Left lung (tissue), 10 donors: ENCODE data around the gene PMP22. TPM values are rescaled to one million over a fixed set of nuclear protein-coding genes. Genes with fewer than 3 reads are reported as not detected.

ENCODE experiments used
- ATAC-seq: fragments of 200-7000 bp; cut with Tn5 transposase; one replicate; pipeline ENCODE4 v1.9.1; 2020; ENCODE audit warnings: moderate library complexity
- DNase-seq, 4 donors: peaks; one replicate each; pipeline ENCODE4 v3.0.0-alpha.2; 2013 to 2020
- H3K27ac ChIP-seq, 2 donors: fragments of 200-600 bp; sonication (generic) in 1 of 2; one replicate each; pipeline versions ENCODE4 v1.5.0 to v1.8.0; 2020 to 2021
- H3K27me3 ChIP-seq, 2 donors: fragments of 200-600 bp; sonication (generic) in 1 of 2; one replicate each; pipeline versions ENCODE4 v1.5.0 to v1.8.0; 2020 to 2021
- H3K36me3 ChIP-seq, 2 donors: fragments of 200-600 bp; sonication (generic) in 1 of 2; one replicate each; pipeline versions ENCODE4 v1.5.0 to v1.8.0; 2020 to 2021
- H3K4me1 ChIP-seq, 2 donors: fragments of 200-600 bp; one replicate each; pipeline ENCODE4 v1.8.0; 2021
- H3K4me3 ChIP-seq, 2 donors: fragments of 200-600 bp; sonication (generic) in 1 of 2; one replicate each; pipeline versions ENCODE4 v1.5.0 to v1.8.0; 2020 to 2021; ENCODE audit warnings: mild to moderate bottlenecking in 1 of 2
- H3K9me3 ChIP-seq, 2 donors: fragments of 200-600 bp; sonication (generic) in 1 of 2; one replicate each; pipeline versions ENCODE4 v1.5.0 to v1.8.0; 2020 to 2021
- intact Hi-C, 2 donors: fragments of 100-400 bp; cut with DNase I; formaldehyde crosslinking; loops; one replicate each; pipeline versions ENCODE4 v1.11.2 to v1.14.2; 2022
- polyA plus RNA-seq, 6 donors: library from polyadenylated mRNA; unstranded; fragments of 120-200 nt; gene quantifications; one replicate each; pipeline ENCODE4 v1.2.1, GENCODE V29; 2013; ENCODE audit not compliant: insufficient read length in 6 of 6
- total RNA-seq, 2 donors: library from RNA; stranded (reverse); fragmentation: NEBNext Ultra II Directional; extraction: Animal tissue kit (Norgen Biotek cat#: 25700); gene quantifications; one replicate each; pipeline ENCODE4 v1.2.1, GENCODE V29; 2021
- TF ChIP-seq, protein P1 (sequence below), 2 donors: fragments of 200-600 bp; sonication (generic) in 1 of 2; IDR thresholded peaks; one replicate each; pipeline versions ENCODE4 v1.5.0 to v1.8.0; 2021; ENCODE audit warnings: antibody characterized with exemption in 2 of 2
- donor health status: DM: no; HTN: yes; CAD: no.
- donor health status: DM: no; HTN: no; CAD: no.

PMP22 gene
- total and polyA plus RNA-seq, 8 donors: 109 to 165 (median 135) TPM

DNA sequence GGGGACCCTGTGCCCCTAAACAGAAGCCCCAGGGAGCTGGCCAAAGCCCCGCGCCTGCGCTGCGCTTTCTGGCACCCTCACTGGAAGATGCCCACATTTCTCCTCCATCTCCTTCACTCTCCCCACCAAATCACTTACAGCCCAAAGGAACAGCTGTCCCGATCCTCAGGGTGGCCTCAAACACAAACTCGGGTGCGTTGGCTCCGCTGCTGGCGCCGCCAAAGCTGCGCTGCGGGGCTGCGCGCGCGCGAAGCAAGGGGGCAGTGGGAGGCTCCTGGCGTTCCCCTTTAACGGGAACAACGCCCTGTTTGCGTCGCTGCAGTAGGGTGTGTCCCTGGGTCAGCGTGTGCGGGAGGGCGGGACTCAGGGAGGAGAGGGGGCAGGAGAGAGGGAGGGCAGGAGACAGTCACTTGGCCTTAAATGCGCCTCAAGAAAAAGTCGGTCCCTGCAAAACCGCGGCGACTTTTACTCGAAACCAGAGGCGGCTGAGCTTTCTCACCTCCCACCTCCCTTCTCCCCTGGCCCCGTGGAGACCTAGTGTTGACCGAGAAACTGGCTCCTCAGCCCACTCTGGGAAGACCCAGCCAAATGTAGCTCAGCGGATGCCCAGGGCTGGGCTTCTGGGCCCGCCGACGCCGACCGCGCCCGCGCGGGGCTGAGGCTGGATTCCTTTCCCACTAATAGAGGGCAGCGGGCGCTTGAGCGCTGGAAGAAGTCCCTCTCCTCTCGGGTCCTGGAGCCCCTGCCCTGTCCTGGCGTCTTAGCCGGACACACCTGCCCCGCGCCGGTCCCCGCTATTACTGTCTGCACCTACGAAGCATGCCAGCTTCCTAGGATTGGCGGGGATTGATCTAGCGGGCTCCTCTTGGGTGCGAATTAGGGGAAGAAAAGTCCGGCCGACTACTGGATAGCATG, 2.6 kb downstream of the PMP22 start:
- TF ChIP-seq, protein P1, sequence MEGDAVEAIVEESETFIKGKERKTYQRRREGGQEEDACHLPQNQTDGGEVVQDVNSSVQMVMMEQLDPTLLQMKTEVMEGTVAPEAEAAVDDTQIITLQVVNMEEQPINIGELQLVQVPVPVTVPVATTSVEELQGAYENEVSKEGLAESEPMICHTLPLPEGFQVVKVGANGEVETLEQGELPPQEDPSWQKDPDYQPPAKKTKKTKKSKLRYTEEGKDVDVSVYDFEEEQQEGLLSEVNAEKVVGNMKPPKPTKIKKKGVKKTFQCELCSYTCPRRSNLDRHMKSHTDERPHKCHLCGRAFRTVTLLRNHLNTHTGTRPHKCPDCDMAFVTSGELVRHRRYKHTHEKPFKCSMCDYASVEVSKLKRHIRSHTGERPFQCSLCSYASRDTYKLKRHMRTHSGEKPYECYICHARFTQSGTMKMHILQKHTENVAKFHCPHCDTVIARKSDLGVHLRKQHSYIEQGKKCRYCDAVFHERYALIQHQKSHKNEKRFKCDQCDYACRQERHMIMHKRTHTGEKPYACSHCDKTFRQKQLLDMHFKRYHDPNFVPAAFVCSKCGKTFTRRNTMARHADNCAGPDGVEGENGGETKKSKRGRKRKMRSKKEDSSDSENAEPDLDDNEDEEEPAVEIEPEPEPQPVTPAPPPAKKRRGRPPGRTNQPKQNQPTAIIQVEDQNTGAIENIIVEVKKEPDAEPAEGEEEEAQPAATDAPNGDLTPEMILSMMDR (IDR thresholded peaks at IDR 0.05): no peak
- Histone ChIP-seq H3K4me3 (peak overlapping the region; percentile 44 to 47), H3K27me3 (peaks cover 0 to 66% of the 10 kb centered on the region in 2 donors), H3K4me1 (peaks cover 0 to 52% of the 10 kb centered on the region in 2 donors), H3K36me3 (peaks cover 0 to 8% of the 10 kb centered on the region in 2 donors), H3K9me3 (no peaks in the 10 kb centered on the region), H3K27ac (peak overlapping the region; percentile 69 to 93)
- intact Hi-C loops: loop anchor here in 1 of 2 donors (5.0 kb wide), 1 partner anchor 240 kb away; no protein-coding TSS in a partner anchor
- DNase-seq: peak; percentile 86 to 96 (median 89)
- ATAC-seq: peak; percentile 78

DNA sequence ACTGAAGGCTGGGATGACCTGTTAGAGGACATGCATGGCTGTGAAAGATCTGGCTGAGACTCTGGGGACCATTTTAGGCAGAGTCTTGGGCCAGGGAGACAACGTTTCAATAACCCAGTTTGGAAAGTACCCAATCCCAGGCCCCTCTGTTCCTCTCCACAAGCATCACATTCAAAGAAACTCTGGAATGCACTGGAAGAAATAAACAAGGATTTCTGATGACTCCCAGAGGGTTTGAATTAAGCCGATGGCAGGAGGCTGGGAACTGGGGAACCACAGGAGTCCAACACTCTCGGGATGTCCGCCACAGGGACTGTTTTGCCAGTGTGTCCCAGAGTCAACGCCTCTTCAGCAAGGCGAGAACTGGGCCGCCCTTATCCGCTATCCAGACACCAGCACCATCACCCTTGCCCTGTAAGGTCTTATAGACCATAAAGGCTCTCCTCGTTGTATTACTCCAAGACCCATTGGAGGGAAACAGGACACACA, 3.3 kb downstream of the PMP22 start:
- TF ChIP-seq, protein P1 (IDR thresholded peaks at IDR 0.05): no peak
- intact Hi-C loops: loop anchor here in 1 of 2 donors (5.0 kb wide), 1 partner anchor 240 kb away; no protein-coding TSS in a partner anchor
- no peaks in the 10 kb centered on the region for H3K9me3 ChIP-seq
- peak overlapping the region; percentile 44 to 47 for H3K4me3 ChIP-seq
- peaks cover 4 to 59% of the 10 kb centered on the region in 2 donors for H3K4me1 ChIP-seq
- ATAC-seq (no peak), DNase-seq (no peak)
- peaks cover 0 to 69% of the 10 kb centered on the region in 2 donors for H3K27me3 ChIP-seq
- peaks cover 0 to 9% of the 10 kb centered on the region in 2 donors for H3K36me3 ChIP-seq
- peak overlapping the region; percentile 69 to 93 for H3K27ac ChIP-seq

DNA sequence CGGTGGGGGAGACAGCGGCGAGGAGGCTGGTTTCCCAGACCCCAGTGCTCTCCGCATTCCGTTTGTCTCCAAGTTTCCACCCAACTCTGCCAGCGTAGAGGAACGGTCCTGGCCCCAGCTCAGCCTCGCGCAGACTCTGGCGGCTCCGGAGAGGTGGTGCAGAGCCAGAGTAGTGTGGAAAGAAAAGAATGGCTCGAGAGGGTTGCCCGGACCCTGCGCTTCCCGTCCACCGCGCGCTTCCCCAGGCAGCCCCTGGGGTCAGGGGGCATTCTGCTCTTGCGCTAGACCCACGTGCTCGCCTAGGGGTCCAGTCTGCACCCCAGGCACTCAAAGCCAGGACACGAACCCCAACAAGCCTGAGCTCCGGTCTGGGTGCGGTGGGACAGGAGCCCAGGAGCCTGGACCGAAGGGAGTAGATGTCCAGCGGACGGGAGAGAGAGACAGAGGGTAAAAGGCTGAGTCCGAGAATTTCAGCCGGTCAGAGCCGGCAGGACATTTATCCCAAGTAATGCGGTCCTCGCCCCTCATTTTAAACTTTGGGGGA, 3.8 kb downstream of the PMP22 start:
- DNase-seq: peak in 2 of 4 donors; percentile 36 to 51
- Histone ChIP-seq H3K27ac (peak overlapping the region; percentile 69 to 93), H3K27me3 (peaks cover 0 to 71% of the 10 kb centered on the region in 2 donors), H3K9me3 (no peaks in the 10 kb centered on the region), H3K36me3 (peaks cover 0 to 14% of the 10 kb centered on the region in 2 donors), H3K4me3 (peak overlapping the region; percentile 44 to 47), H3K4me1 (peaks cover 4 to 64% of the 10 kb centered on the region in 2 donors)
- intact Hi-C loops: loop anchor here in 1 of 2 donors (5.0 kb wide), 1 partner anchor 241 kb away; no protein-coding TSS in a partner anchor
- TF ChIP-seq, protein P1 (IDR thresholded peaks at IDR 0.05): no peak
- peak; percentile 17 for ATAC-seq

DNA sequence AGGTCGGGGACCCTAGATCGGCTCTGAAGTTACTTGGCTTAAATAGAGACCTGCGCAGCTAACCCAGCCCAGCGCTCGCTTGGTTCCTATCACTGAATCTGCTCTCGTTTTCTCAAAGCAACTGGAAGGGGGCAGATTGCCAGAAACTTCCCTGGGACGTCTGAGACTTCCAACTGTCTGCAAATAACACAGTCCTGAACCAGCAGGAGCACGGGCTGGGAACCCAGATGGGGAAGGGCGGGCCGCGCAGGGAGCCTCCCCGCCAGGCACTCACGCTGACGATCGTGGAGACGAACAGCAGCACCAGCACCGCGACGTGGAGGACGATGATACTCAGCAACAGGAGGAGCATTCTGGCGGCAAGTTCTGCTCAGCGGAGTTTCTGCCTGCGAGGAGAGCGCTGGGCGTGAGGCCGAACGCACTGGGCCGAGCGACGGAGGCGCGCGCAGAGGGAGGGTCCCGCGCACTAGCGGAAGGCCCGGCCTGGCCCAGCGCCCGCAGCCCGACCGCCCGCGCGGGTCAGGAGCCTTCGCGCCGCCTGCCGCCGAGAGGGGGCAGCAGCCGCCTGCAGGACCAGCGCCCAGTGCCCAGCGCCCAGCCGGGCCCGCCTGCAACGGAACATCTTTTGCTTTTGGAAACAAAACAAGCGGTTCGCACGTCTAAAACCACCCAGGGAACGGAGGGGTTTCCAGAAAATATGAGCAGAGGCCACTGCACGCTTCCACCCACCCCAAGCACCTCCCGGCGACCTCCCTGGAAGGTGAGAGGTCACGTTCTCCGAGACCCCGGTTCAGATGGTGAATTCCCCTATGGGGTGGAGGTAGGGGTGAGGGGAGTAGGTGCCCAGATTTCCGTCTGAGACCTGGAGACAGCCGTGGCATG, 4.5 kb downstream of the PMP22 start:
- TF ChIP-seq, protein P1 (IDR thresholded peaks at IDR 0.05): peak; percentile 81 to 89
- DNase-seq (peak; percentile 85 to 93 (median 92)), ATAC-seq (peak; percentile 80)
- Histone ChIP-seq H3K36me3 (peaks cover 0 to 22% of the 10 kb centered on the region in 2 donors), H3K9me3 (no peaks in the 10 kb centered on the region), H3K4me3 (peak overlapping the region; percentile 44 to 47), H3K4me1 (peaks cover 4 to 70% of the 10 kb centered on the region in 2 donors), H3K27ac (peak overlapping the region; percentile 69 to 93), H3K27me3 (peaks cover 0 to 70% of the 10 kb centered on the region in 2 donors)
- intact Hi-C loops: loop anchor here in 1 of 2 donors (5.0 kb wide), 1 partner anchor 242 kb away; no protein-coding TSS in a partner anchor
